Smooth muscle cell (in vitro differentiated cells): ENCODE results near the gene ABL2. TPM values are rescaled to one million over a fixed set of nuclear protein-coding genes. Genes with fewer than 3 reads are reported as not detected.
A peak's percentile ranks its signal among the peaks of the same experiment; 100 is the strongest.

Experiments used
- DNase-seq: peaks from one replicate; lab custom pipeline; 2025; ENCODE audit not compliant: unreplicated experiment; lab: John Stamatoyannopoulos, UW
- H2AFZ ChIP-seq: fragments of 200-600 bp; sonication (generic); 2 replicates; pipeline ENCODE4 v1.6.0; 2016; ENCODE audit warnings: antibody characterized with exemption, low read depth, mild to moderate bottlenecking
- H3F3A ChIP-seq: fragments of 200-600 bp; sonication (generic); 2 replicates; pipeline ENCODE4 v1.6.0; 2017; ENCODE audit warnings: antibody characterized with exemption, low read depth
- H3K27ac ChIP-seq: fragments of 200-600 bp; sonication (generic); 2 replicates; pipeline ENCODE4 v1.5.1; 2016; ENCODE audit warnings: low read depth, mild to moderate bottlenecking
- H3K27me3 ChIP-seq: fragments of 200-600 bp; sonication (generic); 2 replicates; pipeline ENCODE4 v1.6.1; 2016; ENCODE audit warnings: low read depth, mild to moderate bottlenecking
- H3K36me3 ChIP-seq: fragments of 200-600 bp; sonication (generic); 2 replicates; pipeline ENCODE4 v1.5.1; 2016; ENCODE audit warnings: low read depth
- H3K4me1 ChIP-seq: fragments of 200-600 bp; sonication (generic); 2 replicates; pipeline ENCODE4 v1.5.1; 2016; ENCODE audit warnings: low read depth
- H3K4me2 ChIP-seq: fragments of 200-600 bp; sonication (generic); 2 replicates; pipeline ENCODE4 v1.6.0; 2016; ENCODE audit warnings: mild to moderate bottlenecking
- H3K4me3 ChIP-seq: fragments of 200-600 bp; sonication (generic); 2 replicates; pipeline ENCODE4 v1.5.1; 2016; ENCODE audit warnings: mild to moderate bottlenecking
- H3K79me2 ChIP-seq: fragments of 200-600 bp; sonication (generic); 2 replicates; pipeline ENCODE4 v1.6.0; 2016; ENCODE audit warnings: low read depth, mild to moderate bottlenecking
- H3K9ac ChIP-seq: fragments of 200-600 bp; sonication (generic); 2 replicates; pipeline ENCODE4 v1.6.0; 2016; ENCODE audit warnings: low read depth
- H3K9me3 ChIP-seq: fragments of 200-600 bp; sonication (generic); replicated peaks from 2 replicates; pipeline ENCODE4 v1.5.1; 2016; ENCODE audit warnings: low read depth
- H4K20me1 ChIP-seq: fragments of 200-600 bp; sonication (generic); 2 replicates; pipeline ENCODE4 v1.6.0; 2016; ENCODE audit warnings: low read depth
- CTCF ChIP-seq: fragments of 200-600 bp; sonication (generic); IDR thresholded peaks from 2 replicates; pipeline ENCODE4 v1.5.1; 2017; ENCODE audit warnings: borderline replicate concordance, mild to moderate bottlenecking, antibody characterized with exemption; ENCODE audit not compliant: insufficient read depth, poor library complexity, severe bottlenecking
- WGBS: methylation state at CpG from one replicate; pipeline ENCODE4 v1.1.7; 2016; ENCODE audit warnings: low lambda C conversion rate; 5-methylcytosine and 5-hydroxymethylcytosine counted together
- polyA plus RNA-seq: library from polyadenylated mRNA; unstranded; fragments of >200 nt; fragmentation: Nextera tagmentation; extraction: Ambion mirVana; gene quantifications from 2 replicates; pipeline ENCODE4 v1.2.1, GENCODE V29; 2016
- total RNA-seq: library from RNA; depleted of rRNA; stranded (reverse); fragments of >200 nt; gene quantifications from 2 replicates; pipeline ENCODE4 v1.2.3, GENCODE V29; 2014

ABL2 gene
- total and polyA plus RNA-seq, 2 experiments from 2014 or later, result 16.5 to 56.5 TPM

- under 1% methylated on average over 49 of the region's 51 CpGs for WGBS
These were observed 147.7 kb downstream of the ABL2 start, which contains the start of gene TOR3A for GRCh38 chr1:179081687-179082332. Gene TOR3A, plus strand, starts transcription at chr1:179082070. Its CDS starts 59 bp downstream, at chr1:179082129.

GRCh38 chr1:179080866-179081686, 148.4 kb downstream of the ABL2 start:
- no peaks in the 10 kb centered on the region for H3K9me3 ChIP-seq
- no peak for TF ChIP-seq CTCF
- no peak for DNase-seq
- no peaks in the 10 kb centered on the region for H3K79me2 ChIP-seq
- peak overlapping the region; percentile 96 for H3K4me2 ChIP-seq
- H3K9ac ChIP-seq, result no peak overlapping the region
- peak overlapping the region; percentile 47 for H2AFZ ChIP-seq
- no peaks in the 10 kb centered on the region for H3K36me3 ChIP-seq
- 61% methylated on average over 18 of the region's 18 CpGs for WGBS
- peaks cover 6% of the 10 kb centered on the region for H3K4me1 ChIP-seq
- no peaks in the 10 kb centered on the region for H3K27me3 ChIP-seq
- no peaks in the 10 kb centered on the region for H4K20me1 ChIP-seq
- H3K27ac ChIP-seq, result peak overlapping the region; percentile 30
- peaks cover 8% of the 10 kb centered on the region for H3F3A ChIP-seq
- peak overlapping the region; percentile 76 for H3K4me3 ChIP-seq

More at GRCh38 chr1:179081687-179082332, 147.7 kb downstream of the ABL2 start, which contains the start of gene TOR3A:
- DNase-seq, result peak; percentile 47
- H3K27me3 ChIP-seq, result no peaks in the 10 kb centered on the region
- peak within 1 kb of the TSS; percentile 47 for H2AFZ ChIP-seq
- H3K36me3 ChIP-seq, result no peaks in the 10 kb centered on the region
- no peaks in the 10 kb centered on the region for H4K20me1 ChIP-seq
- peaks cover 8% of the 10 kb centered on the region for H3F3A ChIP-seq
- no peaks in the 10 kb centered on the region for H3K9me3 ChIP-seq
- no peak for TF ChIP-seq CTCF
- H3K27ac ChIP-seq, result peak within 1 kb of the TSS; percentile 37
- H3K4me3 ChIP-seq, result peak within 1 kb of the TSS; percentile 76
- H3K4me1 ChIP-seq, result peaks cover 6% of the 10 kb centered on the region
- H3K9ac ChIP-seq, result peak within 1 kb of the TSS; percentile 72
- peak within 1 kb of the TSS; percentile 96 for H3K4me2 ChIP-seq
- H3K79me2 ChIP-seq, result no peaks in the 10 kb centered on the region

- WGBS, result 62% methylated on average over 18 of the region's 18 CpGs
- Histone ChIP-seq H2AFZ (no peak overlapping the region), H3K36me3 (no peaks in the 10 kb centered on the region), H3F3A (peaks cover 8% of the 10 kb centered on the region), H3K4me2 (no peak overlapping the region), H3K27me3 (no peaks in the 10 kb centered on the region), H3K79me2 (no peaks in the 10 kb centered on the region), H3K27ac (no peak overlapping the region), H3K9ac (no peak overlapping the region), H3K9me3 (no peaks in the 10 kb centered on the region), H4K20me1 (no peaks in the 10 kb centered on the region), H3K4me3 (no peak overlapping the region), H3K4me1 (peaks cover 6% of the 10 kb centered on the region)
- TF ChIP-seq CTCF, result peak; percentile 65
- no peak for DNase-seq
These were observed 150.2 kb downstream of the ABL2 start for GRCh38 chr1:179079113-179079761.
